ENCODE results near the gene PROKR1.

The PROKR1 gene

GRCh38 chr2:68604077-68604476 lies 39.3 kb upstream of the PROKR1 start:
- Mint-ChIP-seq H3K4me1 (no peaks in the 10 kb centered on the region), H3K4me3 (no peak overlapping the region), H3K27ac (no peak overlapping the region), H3K36me3 (ENCODE audit: low read depth) (peaks cover 4% of the 10 kb centered on the region), H3K27me3 (ENCODE audit: low read depth) (no peaks in the 10 kb centered on the region), H3K9me3 (peaks cover 50% of the 10 kb centered on the region)
- TF ChIP-seq CTCF (IDR thresholded peaks at IDR 0.05; ENCODE audit: unreplicated experiment in 3 of 3) = no peak

- Mint-ChIP-seq H3K4me3 (no peak overlapping the region), H3K27me3 (ENCODE audit: low read depth) (no peaks in the 10 kb centered on the region), H3K4me1 (no peaks in the 10 kb centered on the region), H3K36me3 (ENCODE audit: low read depth) (peaks cover 4% of the 10 kb centered on the region), H3K9me3 (peaks cover 47% of the 10 kb centered on the region), H3K27ac (no peak overlapping the region)
- no peak for TF ChIP-seq CTCF (IDR thresholded peaks at IDR 0.05; ENCODE audit: unreplicated experiment in 3 of 3)
Measured at GRCh38 chr2:68605939-68606338, 37.4 kb upstream of the PROKR1 start.

- no peak for TF ChIP-seq CTCF (IDR thresholded peaks at IDR 0.05; ENCODE audit: unreplicated experiment in 3 of 3)
- Mint-ChIP-seq H3K9me3 (peaks cover 42% of the 10 kb centered on the region), H3K27ac (no peak overlapping the region), H3K4me1 (no peaks in the 10 kb centered on the region), H3K27me3 (ENCODE audit: low read depth) (no peaks in the 10 kb centered on the region), H3K36me3 (ENCODE audit: low read depth) (no peaks in the 10 kb centered on the region), H3K4me3 (no peak overlapping the region)
Measured at GRCh38 chr2:68606759-68607158, 36.6 kb upstream of the PROKR1 start.

- no peaks in the 10 kb centered on the region for H3K4me1 Mint-ChIP-seq
- no peaks in the 10 kb centered on the region for H3K27me3 Mint-ChIP-seq (ENCODE audit: low read depth)
- H3K36me3 Mint-ChIP-seq (ENCODE audit: low read depth) = peaks cover 3% of the 10 kb centered on the region
- H3K4me3 Mint-ChIP-seq = no peak overlapping the region
- no peak for TF ChIP-seq CTCF (IDR thresholded peaks at IDR 0.05; ENCODE audit: unreplicated experiment in 3 of 3)
- peaks cover 41% of the 10 kb centered on the region for H3K9me3 Mint-ChIP-seq
- H3K27ac Mint-ChIP-seq = no peak overlapping the region
Measured at GRCh38 chr2:68607837-68608236, 35.5 kb upstream of the PROKR1 start.

- Mint-ChIP-seq H3K4me1 (no peaks in the 10 kb centered on the region), H3K36me3 (ENCODE audit: low read depth) (peaks cover 3% of the 10 kb centered on the region), H3K27ac (no peak overlapping the region), H3K27me3 (ENCODE audit: low read depth) (no peaks in the 10 kb centered on the region), H3K9me3 (peaks cover 31% of the 10 kb centered on the region), H3K4me3 (no peak overlapping the region)
- no peak for TF ChIP-seq CTCF (IDR thresholded peaks at IDR 0.05; ENCODE audit: unreplicated experiment in 3 of 3)
Measured at GRCh38 chr2:68612765-68613519, 30.4 kb upstream of the PROKR1 start.

- Mint-ChIP-seq H3K4me1 (no peaks in the 10 kb centered on the region), H3K27ac (no peak overlapping the region), H3K4me3 (no peak overlapping the region), H3K9me3 (peaks cover 16% of the 10 kb centered on the region), H3K36me3 (ENCODE audit: low read depth) (no peaks in the 10 kb centered on the region), H3K27me3 (ENCODE audit: low read depth) (no peaks in the 10 kb centered on the region)
- no peak for TF ChIP-seq CTCF (IDR thresholded peaks at IDR 0.05; ENCODE audit: unreplicated experiment in 3 of 3)
Measured at GRCh38 chr2:68620772-68621171, 22.6 kb upstream of the PROKR1 start.

Measured in nephron (organoid).